NOMO-1 (cell line): ENCODE data around the gene AJM1.
"Not testable (repeated sequence)": the region's sequence is repeated elsewhere in the genome, so short reads cannot be mapped to it uniquely, and the experiment has no call there.

Source experiments
- DNase-seq, 2 experiments: peaks; one replicate each; lab custom pipeline; 2025; ENCODE audit not compliant: unreplicated experiment in 2 of 2; lab: John Stamatoyannopoulos, UW

The AJM1 gene

DNA sequence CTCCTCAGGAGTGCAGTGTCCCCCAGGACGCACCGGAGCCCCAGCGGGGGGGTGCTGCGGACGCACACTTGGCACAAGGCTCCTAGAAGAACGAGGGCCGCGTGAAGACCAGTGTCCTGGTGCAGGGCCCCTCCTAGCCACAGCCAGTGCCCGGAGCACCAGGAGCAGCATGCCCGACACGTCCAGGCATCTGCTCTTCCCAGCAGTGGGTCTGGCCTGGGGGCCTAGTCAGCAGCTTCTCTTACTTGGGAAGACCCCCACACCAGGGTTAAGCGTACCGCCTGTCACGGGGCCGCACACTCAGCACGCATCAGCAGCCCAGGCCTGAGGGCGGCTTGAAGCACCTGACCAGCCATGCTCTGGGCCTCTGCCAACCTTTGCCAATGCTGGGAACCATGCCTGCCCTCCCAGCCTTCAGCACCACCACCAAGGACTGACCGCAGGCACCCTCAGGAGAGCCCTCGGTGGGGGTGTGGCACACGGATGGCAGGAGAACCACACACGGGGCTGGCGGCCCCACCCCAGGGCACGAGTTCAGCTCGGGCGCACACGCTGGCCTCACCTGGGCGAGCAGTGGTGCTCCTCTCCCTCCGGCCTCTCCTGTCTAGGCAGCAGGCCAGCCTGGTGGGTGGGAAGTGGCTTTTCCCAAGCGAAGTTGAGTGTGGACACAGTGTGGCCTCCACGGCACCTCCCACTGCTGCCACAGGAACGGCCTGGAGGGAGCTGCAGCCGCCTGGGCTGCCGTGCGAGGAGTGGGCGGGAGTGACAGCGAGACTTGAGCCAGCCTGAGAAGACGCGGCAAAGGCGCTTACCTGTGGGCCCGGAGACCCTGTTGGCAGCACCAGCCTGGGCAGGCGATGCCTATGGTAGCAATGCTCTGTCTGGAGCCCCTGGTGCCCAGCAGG is 12.0 kb upstream of the AJM1 start:
- DNase-seq = no peak

DNA sequence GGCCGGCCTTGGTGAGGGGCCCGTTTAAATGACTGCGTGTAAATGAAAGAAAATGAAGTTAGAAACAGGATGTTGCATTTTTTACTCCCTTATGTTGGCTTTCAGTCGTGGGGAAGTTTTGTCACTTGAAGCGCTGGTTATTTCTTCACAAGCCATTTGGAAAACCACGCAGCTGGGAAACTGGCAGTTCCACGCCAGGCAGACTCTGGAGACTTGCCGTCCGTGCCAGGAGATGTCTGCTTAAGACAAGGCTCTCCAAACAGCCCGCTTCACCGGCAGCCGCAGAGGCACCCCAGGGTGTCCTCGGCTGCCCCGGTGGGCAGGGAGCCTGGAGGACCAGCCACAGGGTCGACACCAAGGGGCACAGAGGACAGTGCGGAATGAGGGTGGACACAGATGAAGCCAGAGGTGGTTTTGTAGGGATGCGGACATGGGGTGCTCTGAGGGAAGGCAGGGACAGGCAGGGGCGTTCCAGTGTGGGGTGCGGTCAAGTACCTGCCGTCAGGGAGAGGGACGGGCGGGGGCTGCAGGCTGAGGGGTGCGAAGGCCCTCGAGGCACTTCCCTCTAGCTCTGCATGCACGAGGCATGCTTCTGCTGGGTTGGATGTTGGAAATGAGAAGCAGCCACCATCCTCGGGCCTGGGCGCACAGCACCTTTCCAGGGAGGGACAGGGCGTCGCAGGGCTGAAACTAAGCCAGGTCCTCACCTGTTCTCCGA is 11.1 kb upstream of the AJM1 start:
- no peak for DNase-seq

DNA sequence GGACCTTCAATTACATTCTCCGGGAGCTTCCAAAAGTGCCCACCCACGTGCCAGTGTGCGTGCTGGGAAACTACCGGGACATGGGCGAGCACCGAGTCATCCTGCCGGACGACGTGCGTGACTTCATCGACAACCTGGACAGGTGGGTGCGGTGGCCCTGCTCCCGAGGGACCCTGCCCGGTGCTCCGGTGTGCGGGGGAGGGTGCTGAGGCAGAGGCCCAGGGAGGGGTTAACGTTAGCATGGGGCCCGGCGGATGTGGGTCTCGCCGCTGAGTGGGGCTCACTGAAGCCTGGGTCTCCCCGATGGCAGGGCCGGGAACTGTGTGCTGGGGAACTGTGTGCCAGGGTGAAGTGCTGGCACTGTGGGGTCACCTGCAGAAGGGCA is 10.6 kb upstream of the AJM1 start:
- DNase-seq = no peak

DNA sequence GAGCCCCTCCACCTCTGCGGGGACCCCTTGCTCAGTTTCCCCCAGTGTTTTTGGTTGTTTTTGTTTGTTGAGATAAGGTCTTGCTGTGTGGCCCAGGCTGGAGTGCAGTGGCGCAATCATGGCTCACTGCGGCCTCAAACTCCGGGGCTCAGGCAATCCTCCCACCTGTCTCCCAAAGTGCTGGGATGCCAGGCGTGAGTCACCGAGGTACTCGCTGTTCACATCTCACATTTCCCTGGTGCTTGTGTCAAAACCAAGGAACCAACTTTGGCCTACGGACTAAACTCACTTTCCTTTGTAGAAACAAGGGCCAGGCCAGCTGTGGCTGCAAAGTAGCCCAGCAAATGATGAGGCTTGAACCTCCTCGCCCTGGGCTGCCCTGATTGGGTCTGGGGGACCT is 9.7 kb upstream of the AJM1 start:
- no peak for DNase-seq

DNA sequence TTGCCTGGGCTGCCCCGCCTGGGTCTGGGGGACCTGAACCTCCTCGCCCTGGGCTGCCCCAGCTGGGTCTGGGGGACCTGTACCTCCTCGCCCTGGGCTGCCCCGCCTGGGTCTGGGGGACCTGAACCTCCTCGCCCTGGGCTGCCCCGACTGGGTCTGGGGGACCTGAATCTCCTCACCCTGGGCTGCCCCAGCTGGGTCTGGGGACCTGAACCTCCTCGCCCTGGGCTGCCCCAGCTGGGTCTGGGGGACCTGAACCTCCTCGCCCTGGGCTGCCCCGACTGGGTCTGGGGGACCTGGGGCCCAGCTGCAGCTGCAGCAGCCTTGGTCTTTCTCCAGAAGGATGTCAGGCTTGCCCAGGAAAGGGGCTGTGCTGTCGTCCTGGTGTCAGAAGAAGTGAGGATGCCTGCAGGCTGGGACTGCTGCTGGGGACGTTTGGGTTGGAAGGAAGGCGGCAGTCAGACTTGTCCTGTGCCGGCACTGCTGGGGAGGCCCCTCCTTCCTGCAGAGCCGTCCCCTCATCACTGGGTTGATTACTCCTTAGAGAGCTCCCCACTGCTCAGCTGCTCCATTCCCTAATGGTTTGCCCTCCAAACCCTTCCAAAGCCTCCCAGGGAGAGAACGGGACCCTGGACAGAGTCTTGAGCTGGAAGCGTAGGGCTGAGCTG is 8.8 kb upstream of the AJM1 start:
- DNase-seq = not testable (repeated sequence)

DNA sequence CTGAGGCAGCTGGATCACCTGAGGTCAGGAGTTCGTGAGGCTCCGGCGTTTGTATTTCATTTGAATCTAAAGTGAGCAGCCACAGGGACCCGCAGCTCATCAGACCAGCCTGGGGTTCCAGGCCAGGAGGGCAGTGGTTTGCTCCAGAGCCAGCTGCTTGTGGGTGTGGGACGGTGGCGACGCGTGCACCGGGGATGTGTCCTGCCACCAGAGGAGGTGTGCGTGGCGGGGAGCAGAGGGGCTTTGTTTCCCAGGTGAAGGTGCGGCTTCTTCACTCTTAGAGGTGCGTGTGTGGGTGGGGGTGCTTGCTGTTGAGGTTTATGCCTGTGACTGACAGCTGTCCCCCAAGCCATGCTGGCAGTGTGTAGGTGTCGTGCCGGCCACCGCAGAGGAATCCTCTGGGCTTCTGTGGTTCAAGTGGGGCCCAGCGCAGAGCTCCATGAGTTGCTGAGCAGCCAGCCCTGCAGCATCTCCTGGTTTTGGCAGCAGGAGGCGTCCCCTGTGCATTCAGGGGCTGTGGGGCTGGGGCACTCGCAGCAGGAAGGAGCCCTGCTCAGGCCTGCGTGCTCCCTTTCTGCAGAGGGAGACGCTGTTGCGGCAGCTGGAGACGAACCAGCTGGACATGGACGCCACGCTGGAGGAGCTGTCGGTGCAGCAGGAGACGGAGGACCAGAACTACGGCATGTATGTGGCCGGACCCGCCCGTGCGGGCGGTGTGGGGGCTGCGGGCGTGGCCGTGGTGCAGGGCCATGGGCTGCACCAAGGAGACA is 6.9 kb upstream of the AJM1 start:
- no peak for DNase-seq

DNA sequence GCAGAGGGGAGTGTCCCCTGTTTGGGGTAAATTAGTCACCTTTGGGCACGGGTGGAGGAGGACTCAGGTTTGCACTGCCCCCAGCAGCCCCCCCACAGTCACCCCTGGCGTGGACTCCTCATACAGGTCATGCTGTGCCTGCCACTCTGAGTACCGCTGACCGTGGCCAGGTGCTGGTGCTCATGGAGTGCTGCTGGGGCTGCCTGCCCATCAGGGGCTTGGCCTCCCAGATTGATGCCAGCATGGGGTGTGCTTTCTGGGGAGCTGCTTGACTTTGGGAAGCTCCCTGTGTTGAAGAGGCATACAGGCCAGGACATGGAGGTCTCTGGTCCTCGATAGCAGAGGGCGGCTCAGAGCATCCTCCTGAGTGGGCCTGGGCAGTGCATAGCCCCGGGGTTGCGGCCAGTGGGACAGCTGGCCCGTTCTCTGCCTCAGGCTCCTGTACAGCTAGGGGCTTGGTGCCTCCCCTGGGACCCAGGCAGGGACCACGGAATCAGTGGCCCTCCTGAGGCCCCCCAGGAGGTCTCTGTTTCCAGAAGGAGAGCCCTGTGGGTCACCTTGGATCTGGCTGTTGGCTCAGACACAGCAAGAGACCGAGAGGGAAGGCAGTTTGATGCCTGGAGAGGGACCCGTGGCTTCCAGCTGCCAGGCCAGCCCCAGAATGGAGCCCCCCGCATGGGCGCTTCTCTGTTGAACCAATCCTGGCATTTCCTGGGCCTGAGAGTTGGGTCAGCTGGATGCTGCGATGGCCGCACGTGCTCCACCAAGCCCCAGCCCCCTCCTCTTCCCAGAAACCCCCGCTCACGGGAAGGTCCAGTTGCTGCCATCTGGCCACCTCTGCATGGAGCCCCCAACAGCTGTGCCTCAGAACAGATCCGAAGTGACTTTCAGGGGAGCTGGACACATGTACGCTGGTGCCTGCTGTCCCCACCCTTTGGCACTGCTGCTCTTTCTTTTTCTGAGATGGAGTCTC is 6.1 kb upstream of the AJM1 start:
- DNase-seq = no peak

DNA sequence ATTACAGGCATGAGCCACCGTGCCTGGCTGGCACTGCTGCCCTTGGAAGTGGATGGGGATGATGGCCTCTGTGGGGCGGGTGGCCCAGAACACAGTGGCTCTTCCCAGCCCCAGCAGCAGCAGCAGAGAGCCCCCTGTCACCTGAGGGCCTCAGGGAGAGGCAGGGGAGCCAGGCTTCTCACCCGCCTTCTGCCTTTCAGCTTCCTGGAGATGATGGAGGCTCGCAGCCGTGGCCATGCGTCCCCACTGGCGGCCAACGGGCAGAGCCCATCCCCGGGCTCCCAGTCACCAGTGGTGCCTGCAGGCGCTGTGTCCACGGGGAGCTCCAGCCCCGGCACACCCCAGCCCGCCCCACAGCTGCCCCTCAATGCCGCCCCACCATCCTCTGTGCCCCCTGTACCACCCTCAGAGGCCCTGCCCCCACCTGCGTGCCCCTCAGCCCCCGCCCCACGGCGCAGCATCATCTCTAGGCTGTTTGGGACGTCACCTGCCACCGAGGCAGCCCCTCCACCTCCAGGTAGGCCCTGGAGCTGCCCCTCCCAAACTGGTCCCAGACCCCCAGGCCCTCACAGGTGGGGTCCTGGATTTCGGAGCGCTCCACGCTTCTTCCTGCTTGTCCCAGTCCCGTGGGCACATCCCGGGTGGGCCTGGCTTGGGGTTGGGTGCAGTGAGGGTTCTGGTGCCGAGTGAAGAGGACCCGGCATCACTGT is 5.0 kb upstream of the AJM1 start:
- no peak for DNase-seq

DNA sequence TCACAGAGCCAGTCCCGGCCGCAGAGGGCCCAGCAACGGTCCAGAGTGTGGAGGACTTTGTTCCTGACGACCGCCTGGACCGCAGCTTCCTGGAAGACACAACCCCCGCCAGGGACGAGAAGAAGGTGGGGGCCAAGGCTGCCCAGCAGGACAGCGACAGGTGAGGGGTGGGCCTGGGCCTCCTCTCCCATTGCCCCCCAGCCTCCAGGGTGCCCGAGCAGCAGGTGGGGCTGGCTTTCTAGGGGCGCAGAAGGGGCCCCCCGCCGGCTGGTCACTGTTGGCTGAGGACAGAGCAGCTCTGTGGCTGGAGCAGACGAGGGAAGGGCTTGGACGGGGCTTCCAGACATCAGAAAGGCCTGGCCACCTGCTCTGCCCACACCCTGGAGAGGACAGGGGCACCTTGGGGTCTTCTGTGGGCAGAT is 4.4 kb upstream of the AJM1 start:
- DNase-seq = not testable (repeated sequence)

DNA sequence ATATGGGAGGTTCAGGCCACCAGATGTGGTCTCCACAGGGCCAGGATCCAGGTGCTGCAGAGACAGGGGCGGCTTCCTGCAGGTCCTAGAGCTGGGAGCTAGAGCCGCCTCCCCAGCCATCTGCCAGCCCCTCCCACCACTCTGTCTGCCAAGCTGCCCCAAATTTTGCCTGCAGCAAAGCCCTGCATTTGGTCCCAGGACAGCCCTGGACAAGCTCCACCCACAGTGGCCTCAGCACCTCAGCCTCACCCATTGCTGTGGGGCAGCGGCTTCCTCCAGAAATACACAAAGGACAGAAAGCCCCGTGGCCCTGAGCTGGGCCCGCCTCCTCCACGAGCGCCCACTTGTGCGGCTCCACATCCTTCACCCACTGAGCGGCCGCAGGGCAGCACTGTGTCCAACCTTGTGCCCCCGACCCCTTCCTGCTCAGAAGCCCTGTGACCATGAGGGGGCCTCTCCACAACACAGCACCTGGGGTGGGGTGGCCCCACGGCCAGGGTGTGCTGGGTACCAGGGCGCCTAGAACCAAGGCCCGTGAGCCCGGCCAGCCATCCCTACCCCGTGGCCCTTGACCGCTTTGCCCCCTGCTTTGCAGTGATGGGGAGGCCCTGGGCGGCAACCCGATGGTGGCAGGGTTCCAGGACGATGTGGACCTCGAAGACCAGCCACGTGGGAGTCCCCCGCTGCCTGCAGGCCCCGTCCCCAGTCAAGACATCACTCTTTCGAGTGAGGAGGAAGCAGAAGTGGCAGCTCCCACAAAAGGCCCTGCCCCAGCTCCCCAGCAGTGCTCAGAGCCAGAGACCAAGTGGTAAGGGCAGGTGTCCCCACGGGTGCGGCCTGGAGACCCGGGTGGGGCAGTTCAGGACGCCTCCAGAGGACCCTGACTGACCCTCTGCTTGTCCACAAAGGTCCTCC is 3.7 kb upstream of the AJM1 start:
- no peak for DNase-seq

DNA sequence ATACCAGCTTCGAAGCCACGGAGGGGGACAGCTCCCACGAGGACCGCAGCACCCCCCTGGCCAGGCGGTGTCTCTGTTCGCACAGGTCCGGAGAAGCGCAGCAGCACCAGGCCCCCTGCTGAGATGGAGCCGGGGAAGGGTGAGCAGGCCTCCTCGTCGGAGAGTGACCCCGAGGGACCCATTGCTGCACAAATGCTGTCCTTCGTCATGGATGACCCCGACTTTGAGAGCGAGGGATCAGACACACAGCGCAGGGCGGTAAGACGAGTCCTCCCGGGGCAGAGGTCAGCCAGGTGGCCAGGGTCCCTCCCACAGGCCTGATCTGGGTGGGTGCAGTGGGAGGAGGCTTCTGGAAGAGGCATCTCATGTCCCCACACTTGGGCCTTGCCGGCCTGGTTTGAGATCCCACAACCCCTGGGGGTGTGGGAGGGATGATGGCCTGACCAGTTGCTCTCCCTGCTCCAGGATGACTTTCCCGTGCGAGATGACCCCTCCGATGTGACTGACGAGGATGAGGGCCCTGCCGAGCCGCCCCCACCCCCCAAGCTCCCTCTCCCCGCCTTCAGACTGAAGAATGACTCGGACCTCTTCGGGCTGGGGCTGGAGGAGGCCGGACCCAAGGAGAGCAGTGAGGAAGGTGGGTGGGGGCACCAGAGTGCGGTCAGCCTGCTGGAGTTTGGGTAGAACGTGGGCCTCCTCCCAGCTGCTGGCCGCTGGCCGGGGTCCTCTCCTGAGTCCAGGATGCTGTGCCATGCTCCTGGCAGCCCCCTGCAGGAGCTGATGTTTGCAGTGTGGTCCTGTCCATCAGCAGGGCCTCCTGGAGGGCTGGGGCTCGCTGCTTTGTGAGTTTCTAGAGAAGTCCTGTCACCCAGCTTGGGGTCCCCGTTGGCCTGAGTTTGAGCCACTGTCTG is 2.8 kb upstream of the AJM1 start:
- DNase-seq = no peak

DNA sequence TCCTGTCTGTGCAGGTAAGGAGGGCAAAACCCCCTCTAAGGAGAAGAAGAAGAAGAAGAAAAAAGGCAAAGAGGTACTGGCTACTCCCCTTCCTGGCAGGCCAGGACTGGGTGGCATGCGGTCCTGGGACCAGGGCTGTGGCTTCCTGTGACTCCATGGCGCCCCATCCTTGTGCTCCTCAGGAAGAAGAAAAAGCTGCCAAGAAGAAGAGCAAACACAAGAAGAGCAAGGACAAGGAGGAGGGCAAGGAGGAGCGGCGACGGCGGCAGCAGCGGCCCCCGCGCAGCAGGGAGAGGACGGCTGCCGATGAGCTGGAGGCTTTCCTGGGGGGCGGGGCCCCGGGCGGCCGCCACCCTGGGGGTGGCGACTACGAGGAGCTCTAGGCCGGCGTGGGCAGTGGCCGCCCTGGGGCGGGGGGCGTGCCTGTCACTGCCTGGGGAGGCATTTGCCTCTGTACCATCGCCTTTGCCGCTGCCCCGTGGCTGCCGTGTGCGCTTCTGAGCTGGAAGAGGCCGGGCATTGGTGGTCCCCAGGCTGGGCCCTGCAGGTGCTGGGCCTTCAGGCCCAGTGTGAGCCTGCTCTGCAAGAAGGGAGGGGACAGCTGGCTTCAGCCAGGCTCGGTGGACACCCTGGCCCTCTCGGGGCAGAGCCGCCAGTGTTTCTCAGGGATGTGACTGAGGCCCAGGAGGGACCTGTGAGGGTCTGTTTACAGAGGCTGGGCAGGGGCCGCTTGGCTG is 2.0 kb upstream of the AJM1 start:
- no peak for DNase-seq

DNA sequence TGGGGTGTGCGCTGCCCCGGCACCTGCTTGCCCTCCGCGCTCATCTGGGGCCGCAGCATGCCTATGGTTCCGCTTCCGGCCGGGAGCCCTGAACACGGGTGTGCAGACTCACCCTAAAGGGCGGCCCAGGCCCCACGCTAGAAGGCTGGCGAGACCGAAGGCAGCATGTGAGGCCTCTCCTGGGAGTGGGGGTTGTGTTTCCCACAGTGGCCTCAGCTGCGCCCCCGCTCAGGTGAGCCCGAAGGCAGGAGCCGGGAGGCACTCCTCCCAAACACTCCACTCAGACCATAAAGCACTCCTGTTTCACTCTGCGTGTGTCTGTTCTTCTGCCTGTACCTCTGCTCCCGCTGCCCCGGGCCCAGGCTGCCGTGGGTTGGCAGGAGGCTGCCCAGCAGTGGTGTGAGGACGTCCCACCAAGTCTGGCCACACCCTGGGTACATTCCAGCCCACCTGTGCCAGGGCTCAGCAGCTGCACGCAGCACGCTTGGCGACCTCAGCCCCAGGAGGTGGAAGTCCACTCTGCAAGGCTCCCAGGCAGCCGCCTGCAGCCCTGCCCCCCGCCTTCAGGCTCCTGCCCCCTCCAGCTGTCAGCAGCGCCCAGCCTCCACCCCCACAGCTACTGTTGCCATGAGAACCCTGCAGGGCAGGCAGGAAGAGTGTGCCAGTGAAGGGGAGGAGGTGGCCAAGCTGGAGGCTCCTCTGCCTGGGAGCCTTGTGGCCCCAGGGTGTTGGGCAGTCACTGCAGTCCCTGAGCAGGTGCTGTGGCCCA is 1.2 kb upstream of the AJM1 start:
- no peak for DNase-seq

DNA sequence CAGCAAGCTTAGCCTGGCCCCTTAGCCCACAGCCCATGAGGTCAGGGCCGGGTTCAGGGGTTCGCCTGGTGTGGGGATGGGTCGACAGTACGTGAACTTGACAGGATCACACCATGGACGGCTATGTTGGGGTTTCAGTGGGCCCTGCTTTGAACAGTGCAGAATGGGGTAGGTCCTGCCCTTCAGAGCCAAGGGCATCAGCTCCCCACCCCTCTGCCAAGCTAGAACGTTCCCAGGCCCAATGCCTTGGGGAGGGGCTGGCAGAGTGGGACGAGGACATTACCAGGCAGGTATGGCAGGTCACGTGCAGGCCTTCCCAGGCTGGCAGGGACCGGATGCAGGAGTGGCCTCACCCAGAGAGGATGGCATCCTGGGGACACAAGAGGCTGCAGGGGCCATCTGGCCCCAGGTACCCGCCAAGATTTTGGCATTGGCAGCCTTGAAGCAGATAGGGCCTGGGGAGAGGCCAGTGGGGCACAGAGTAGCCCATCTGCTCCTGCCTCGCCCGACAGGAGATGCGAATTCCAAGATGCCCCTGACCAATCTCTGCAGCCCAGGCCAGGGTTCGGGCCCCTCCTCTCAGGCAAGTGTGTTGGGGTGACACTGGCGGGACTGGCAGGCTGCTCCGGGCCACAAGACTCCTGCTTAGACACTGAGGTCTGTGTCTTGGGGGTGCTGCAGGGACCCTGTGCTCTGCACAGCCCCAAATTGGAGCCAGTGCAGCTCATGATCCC is 465 bp upstream of the AJM1 start:
- not testable (repeated sequence) for DNase-seq
